Mucosa of descending colon (tissue), 3 donors: ENCODE results near the gene RALGPS1. TPM values are rescaled to one million over a fixed set of nuclear protein-coding genes. Genes with fewer than 3 reads are reported as not detected.

Experiments
- ATAC-seq: fragments of 200-7000 bp; cut with Tn5 transposase; one replicate; pipeline ENCODE4 v1.9.1; 2020; ENCODE audit warnings: mild to moderate bottlenecking, moderate library complexity
- DNase-seq, 3 donors: peaks; one replicate each; pipeline ENCODE4 v3.0.0-alpha.2; 2020
- H3K36me3 ChIP-seq: fragments of 200-600 bp; one replicate; pipeline ENCODE4 v1.8.0; 2021; ENCODE audit warnings: low read depth, mild to moderate bottlenecking
- H3K4me1 ChIP-seq: fragments of 200-600 bp; one replicate; pipeline ENCODE4 v1.8.0; 2021; ENCODE audit warnings: low read depth, mild to moderate bottlenecking
- H3K4me3 ChIP-seq: fragments of 200-600 bp; one replicate; pipeline ENCODE4 v1.8.0; 2021; ENCODE audit warnings: mild to moderate bottlenecking
- H3K9me3 ChIP-seq: fragments of 200-600 bp; one replicate; pipeline ENCODE4 v1.8.0; 2021; ENCODE audit warnings: mild to moderate bottlenecking
- CTCF ChIP-seq: fragments of 200-600 bp; IDR thresholded peaks from one replicate; pipeline ENCODE4 v1.8.0; 2022; ENCODE audit warnings: antibody characterized with exemption, mild to moderate bottlenecking
- intact Hi-C, 2 donors: fragments of 100-400 bp; cut with DNase I in 1 of 2; cut with micrococcal nuclease in 1 of 2; formaldehyde crosslinking; loops; one replicate each; pipeline versions ENCODE4 v1.11.0 to v1.11.1; 2022; cut with DNase I, micrococcal nuclease
- total RNA-seq, 3 donors: library from RNA; stranded (reverse); fragmentation: NEBNext Ultra II Directional in 2 of 3; extraction: Animal tissue kit (Norgen Biotek cat#: 25700) in 2 of 3; gene quantifications; one replicate each; pipeline versions ENCODE4 v1.2.1 to v1.2.4, GENCODE V29; 2021 to 2023
- donor health status: DM: no; HTN: no; CAD: no; lungs with moderate emphysema.
- donor health status: DM: no; HTN: no; CAD: no.
- donor health status: DM: no; HTN: yes; CAD: no.

The RALGPS1 gene
- total RNA-seq, 3 donors from 2014 or later, result 31.3 to 55.4 (median 32.1) TPM

- ATAC-seq (no peak), DNase-seq (no peak)
- intact Hi-C loops, result no loop called here
Observed at GRCh38 chr9:127153501-127153900, 238.9 kb downstream of the RALGPS1 start.

GRCh38 chr9:127154003-127154389, 239.4 kb downstream of the RALGPS1 start:
- H3K4me1 ChIP-seq, result no peaks in the 10 kb centered on the region
- intact Hi-C loops, result no loop called here
- ATAC-seq (no peak), DNase-seq (no peak)
- no peaks in the 10 kb centered on the region for H3K9me3 ChIP-seq
- H3K36me3 ChIP-seq, result no peaks in the 10 kb centered on the region
- no peak for TF ChIP-seq CTCF
- H3K4me3 ChIP-seq, result no peak overlapping the region

More at GRCh38 chr9:127153501-127153900, 238.9 kb downstream of the RALGPS1 start:
- no peaks in the 10 kb centered on the region for H3K9me3 ChIP-seq
- H3K4me1 ChIP-seq, result no peaks in the 10 kb centered on the region
- H3K36me3 ChIP-seq, result no peaks in the 10 kb centered on the region
- no peak for TF ChIP-seq CTCF
- no peak overlapping the region for H3K4me3 ChIP-seq

- intact Hi-C loops, result no loop called here
- Histone ChIP-seq H3K4me3 (no peak overlapping the region), H3K9me3 (no peaks in the 10 kb centered on the region), H3K36me3 (no peaks in the 10 kb centered on the region), H3K4me1 (no peaks in the 10 kb centered on the region)
- ATAC-seq (peak; percentile 38), DNase-seq (peak in 1 of 3 donors; percentile 44)
- TF ChIP-seq CTCF, result no peak
Observed at GRCh38 chr9:127154390-127155191, 240.0 kb downstream of the RALGPS1 start.

- DNase-seq, result no peak
- H3K36me3 ChIP-seq, result no peaks in the 10 kb centered on the region
- no peaks in the 10 kb centered on the region for H3K9me3 ChIP-seq
- H3K4me3 ChIP-seq, result no peak overlapping the region
- no peak for TF ChIP-seq CTCF
- ATAC-seq, result no peak
- H3K4me1 ChIP-seq, result no peaks in the 10 kb centered on the region
- intact Hi-C loops, result no loop called here
Observed at GRCh38 chr9:127155314-127155960, 240.9 kb downstream of the RALGPS1 start.

- ATAC-seq (no peak), DNase-seq (no peak)
- Histone ChIP-seq H3K4me1 (no peaks in the 10 kb centered on the region), H3K9me3 (no peaks in the 10 kb centered on the region), H3K36me3 (no peaks in the 10 kb centered on the region), H3K4me3 (no peak overlapping the region)
- intact Hi-C loops, result no loop called here
- no peak for TF ChIP-seq CTCF
Observed at GRCh38 chr9:127158786-127159324, 244.3 kb downstream of the RALGPS1 start.
